H9 (cell line): ENCODE results near the gene LYRM9. TPM values are rescaled to one million over a fixed set of nuclear protein-coding genes. Genes with fewer than 3 reads are reported as not detected.

Experiments used
- DNase-seq: peaks from one replicate; pipeline ENCODE4 v3.0.0-alpha.2; 2017
- H2AFZ ChIP-seq: one replicate; pipeline ENCODE4 v1.6.1; 2013; ENCODE audit warnings: mild to moderate bottlenecking, low read length, control low read depth, moderate library complexity
- H2AK5ac ChIP-seq: 2 replicates; pipeline ENCODE4 v1.6.1; 2013; ENCODE audit warnings: low read length, control low read depth, mixed read lengths; ENCODE audit not compliant: insufficient read length
- H2BK120ac ChIP-seq: one replicate; pipeline ENCODE4 v1.6.1; 2013; ENCODE audit warnings: low read depth, mild to moderate bottlenecking, low read length, control low read depth, inconsistent platforms; ENCODE audit not compliant: poor library complexity, severe bottlenecking
- H2BK12ac ChIP-seq: 2 replicates; pipeline ENCODE4 v1.6.1; 2013; ENCODE audit warnings: low read length, control low read depth, mixed read lengths, low read depth; ENCODE audit not compliant: insufficient read length
- H2BK15ac ChIP-seq: 2 replicates; pipeline ENCODE4 v1.6.1; 2013; ENCODE audit warnings: low read depth, low read length, control low read depth
- H2BK20ac ChIP-seq: one replicate; pipeline ENCODE4 v1.6.1; 2013; ENCODE audit warnings: low read depth, mild to moderate bottlenecking, low read length, control low read depth, inconsistent platforms; ENCODE audit not compliant: poor library complexity, severe bottlenecking
- H2BK5ac ChIP-seq: 2 replicates; pipeline ENCODE4 v1.6.1; 2013; ENCODE audit warnings: low read length, control low read depth, mixed read lengths; ENCODE audit not compliant: insufficient read length
- H3K14ac ChIP-seq: 2 replicates; pipeline ENCODE4 v1.6.1; 2013; ENCODE audit warnings: low read length, control low read depth; ENCODE audit not compliant: insufficient read depth
- H3K18ac ChIP-seq: 2 replicates; pipeline ENCODE4 v1.6.1; 2013; ENCODE audit warnings: low read depth, mild to moderate bottlenecking, mixed read lengths, low read length, control low read depth; ENCODE audit not compliant: insufficient read length
- H3K23ac ChIP-seq: 2 replicates; pipeline ENCODE4 v1.6.1; 2013; ENCODE audit warnings: low read length, control low read depth, mixed read lengths, low read depth; ENCODE audit not compliant: insufficient read length
- H3K23me2 ChIP-seq: 2 replicates; pipeline ENCODE4 v1.6.1; 2013; ENCODE audit warnings: low read depth, mild to moderate bottlenecking, mixed read lengths, low read length, control low read depth; ENCODE audit not compliant: insufficient read length, poor library complexity, severe bottlenecking
- H3K27ac ChIP-seq: 2 replicates; pipeline ENCODE4 v1.5.1; 2013; ENCODE audit warnings: low read length, control low read depth, mixed read lengths, low read depth; ENCODE audit not compliant: insufficient read length
- H3K27me3 ChIP-seq: 2 replicates; pipeline ENCODE4 v1.6.1; 2013; ENCODE audit warnings: low read length, control low read depth, inconsistent platforms; ENCODE audit not compliant: insufficient read depth
- H3K4ac ChIP-seq: 2 replicates; pipeline ENCODE4 v1.6.1; 2013; ENCODE audit warnings: low read depth, mild to moderate bottlenecking, control low read depth, inconsistent platforms, low read length, moderate library complexity
- H3K4me1 ChIP-seq: 2 replicates; pipeline ENCODE4 v1.6.1; 2013; ENCODE audit warnings: low read length, control low read depth, inconsistent platforms; ENCODE audit not compliant: insufficient read depth
- H3K4me2 ChIP-seq: 2 replicates; pipeline ENCODE4 v1.6.1; 2013; ENCODE audit warnings: low read length, control low read depth, mixed read lengths; ENCODE audit not compliant: insufficient read length, insufficient read depth
- H3K56ac ChIP-seq: 2 replicates; pipeline ENCODE4 v1.6.1; 2013; ENCODE audit warnings: low read depth, mild to moderate bottlenecking, mixed read lengths, low read length, control low read depth; ENCODE audit not compliant: insufficient read length
- H3K79me1 ChIP-seq: 2 replicates; pipeline ENCODE4 v1.6.1; 2013; ENCODE audit warnings: low read depth, mild to moderate bottlenecking, moderate library complexity, low read length, control low read depth, inconsistent platforms; ENCODE audit not compliant: insufficient read depth, poor library complexity, severe bottlenecking
- H3K79me2 ChIP-seq: 2 replicates; pipeline ENCODE4 v1.6.1; 2013; ENCODE audit warnings: low read length, control low read depth, inconsistent platforms; ENCODE audit not compliant: insufficient read depth
- H3K9ac ChIP-seq: 2 replicates; pipeline ENCODE4 v1.6.1; 2013; ENCODE audit warnings: low read length, control low read depth, mixed read lengths; ENCODE audit not compliant: insufficient read length; ENCODE audit errors: extremely low read depth
- H3K9me3 ChIP-seq: one replicate; pipeline ENCODE4 v1.6.1; 2013; ENCODE audit warnings: low read depth, low read length, inconsistent platforms; ENCODE audit not compliant: control insufficient read depth
- H3T11ph ChIP-seq: one replicate; pipeline ENCODE4 v1.6.1; 2013; ENCODE audit warnings: mild to moderate bottlenecking, low read length, control low read depth, inconsistent platforms
- H4K20me1 ChIP-seq: one replicate; pipeline ENCODE4 v1.6.1; 2013; ENCODE audit not compliant: control insufficient read depth, insufficient read length, insufficient read depth
- H4K5ac ChIP-seq: 2 replicates; pipeline ENCODE4 v1.6.1; 2013; ENCODE audit warnings: low read depth, mild to moderate bottlenecking, mixed read lengths, low read length, control low read depth; ENCODE audit not compliant: insufficient read length
- H4K8ac ChIP-seq: replicated peaks from 2 replicates; pipeline ENCODE4 v1.6.1; 2013; ENCODE audit warnings: low read length, control low read depth, mixed read lengths, low read depth; ENCODE audit not compliant: insufficient read length
- H4K91ac ChIP-seq: 2 replicates; pipeline ENCODE4 v1.6.1; 2013; ENCODE audit warnings: low read depth, mild to moderate bottlenecking, moderate library complexity, mixed read lengths, low read length, control low read depth; ENCODE audit not compliant: insufficient read length
- H3K27ac Mint-ChIP-seq, 3 experiments: 2 replicates in 2 of 3; 3 replicates in 1 of 3; pipeline ENCODE4 v1.8.0; 2020 to 2021; ENCODE audit warnings: mixed read lengths in 3 of 3, mild to moderate bottlenecking in 1 of 3, moderate library complexity in 1 of 3
- H3K27me3 Mint-ChIP-seq: 2 replicates; pipeline ENCODE4 v1.8.0; 2021; ENCODE audit warnings: low read depth, mild to moderate bottlenecking, moderate library complexity, mixed read lengths
- H3K36me3 Mint-ChIP-seq, 3 experiments: 2 replicates in 2 of 3; 3 replicates in 1 of 3; pipeline ENCODE4 v1.8.0; 2020 to 2021; ENCODE audit warnings: low read depth in 3 of 3, mixed read lengths in 3 of 3; ENCODE audit not compliant: insufficient read depth in 1 of 3
- H3K4me1 Mint-ChIP-seq, 2 experiments: 2 replicates each; pipeline ENCODE4 v1.8.0; 2020; ENCODE audit warnings: mixed read lengths in 2 of 2
- H3K4me3 Mint-ChIP-seq, 2 experiments: 2 replicates in 1 of 2; 3 replicates in 1 of 2; pipeline ENCODE4 v1.8.0; 2020 to 2021; ENCODE audit warnings: mild to moderate bottlenecking in 2 of 2, mixed read lengths in 2 of 2, moderate library complexity in 1 of 2
- H3K9me3 Mint-ChIP-seq, 2 experiments: 2 replicates in 1 of 2; 3 replicates in 1 of 2; pipeline ENCODE4 v1.8.0; 2020; ENCODE audit warnings: mild to moderate bottlenecking in 2 of 2, mixed read lengths in 2 of 2, moderate library complexity in 1 of 2
- CTCF ChIP-seq: fragments of 200-600 bp; sonication (generic); conservative IDR thresholded peaks from 3 replicates; pipeline ENCODE4 v1.8.0; 2021; ENCODE audit warnings: antibody characterized with exemption, mild to moderate bottlenecking
- WGBS: extraction: QIAGEN DNeasy Blood & Tissue Kit; methylation state at CpG from one replicate; pipeline ENCODE4 v1.1.7; 2013; ENCODE audit warnings: missing lambda C conversion rate, low lambda C conversion rate, mixed read lengths; ENCODE audit not compliant: insufficient read length; ENCODE audit errors: extremely low coverage; 5-methylcytosine and 5-hydroxymethylcytosine counted together
- total RNA-seq: library from RNA; stranded (reverse); gene quantifications from 2 replicates; pipeline ENCODE4 v1.2.1, GENCODE V29; 2021

The LYRM9 gene
- total RNA-seq, 1 experiment from 2014 or later: 2.2 TPM

DNA sequence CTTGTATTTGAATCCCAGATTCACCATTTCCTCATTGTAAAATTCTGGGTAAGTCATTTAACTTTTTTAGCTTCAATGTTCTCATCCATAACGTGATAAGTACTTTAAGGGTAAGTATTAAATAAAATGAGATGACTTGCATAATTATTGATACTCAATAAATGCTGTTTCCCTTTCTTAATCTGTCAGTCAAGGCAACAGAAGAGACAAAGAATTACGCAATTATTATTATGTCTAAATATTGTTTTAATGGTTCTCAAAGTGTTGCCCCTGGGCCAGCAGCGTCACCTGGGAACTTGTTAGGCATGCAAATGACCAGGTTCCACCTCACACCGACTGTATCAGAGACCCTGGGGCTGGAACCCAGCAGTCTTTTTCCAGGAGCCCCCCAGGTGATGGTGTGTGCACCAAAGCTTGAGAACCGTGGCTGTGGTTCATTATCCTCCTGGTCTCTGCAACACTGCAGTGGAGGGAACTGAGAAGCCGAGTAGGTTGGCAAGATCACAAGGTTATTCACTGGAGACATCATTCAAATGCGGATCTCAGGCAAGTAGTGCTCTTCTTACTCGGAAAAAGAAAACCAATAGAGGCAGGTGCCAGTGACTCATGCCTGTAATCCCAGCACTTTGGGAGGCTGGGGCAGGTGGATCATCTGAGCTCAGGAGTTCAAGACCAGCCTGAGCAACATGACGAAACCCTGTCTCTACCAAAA lies 43.5 kb downstream of the LYRM9 start:
- Histone ChIP-seq H2BK5ac (no peak overlapping the region), H3K4me2 (no peak overlapping the region), H2AFZ (no peak overlapping the region), H3K23ac (no peak overlapping the region), H2BK120ac (no peak overlapping the region), H3K4ac (no peak overlapping the region), H4K91ac (no peak overlapping the region), H3T11ph (no peak overlapping the region), H3K9me3 (no peaks in the 10 kb centered on the region), H3K18ac (no peak overlapping the region), H4K5ac (no peak overlapping the region), H4K8ac (no peak overlapping the region), H3K23me2 (no peaks in the 10 kb centered on the region), H3K79me1 (no peaks in the 10 kb centered on the region), H2BK20ac (no peak overlapping the region), H3K14ac (no peak overlapping the region), H3K4me1 (0 out of 2 replicates have a peak, but pooled peaks cover 3% of the 10 kb centered on the region), H3K27me3 (no peaks in the 10 kb centered on the region), H3K56ac (no peak overlapping the region), H2BK15ac (no peak overlapping the region), H2BK12ac (no peak overlapping the region), H3K79me2 (no peaks in the 10 kb centered on the region), H3K27ac (no peak overlapping the region), H3K9ac (no peak overlapping the region), H2AK5ac (no peak overlapping the region), H4K20me1 (no peaks in the 10 kb centered on the region)
- WGBS: no CpG with 5 or more reads among the region's 9 CpGs
- Mint-ChIP-seq H3K27me3 (no peaks in the 10 kb centered on the region), H3K4me1 (peaks cover 5 to 17% of the 10 kb centered on the region in 2 experiments), H3K36me3 (no peaks in the 10 kb centered on the region; a peak in 1 of 7 replicates), H3K27ac (no peak overlapping the region), H3K4me3 (no peak overlapping the region), H3K9me3 (no peaks in the 10 kb centered on the region)
- no peak for TF ChIP-seq CTCF
- no peak for DNase-seq
